NOMO-1 treated with DMSO at 0.1 percent for 48 hours (cell line): Measurements from ENCODE around the gene ADAT3.

Source experiments
- DNase-seq: peaks from one replicate; lab custom pipeline; 2025; ENCODE audit not compliant: unreplicated experiment; lab: John Stamatoyannopoulos, UW

Gene ADAT3

DNA sequence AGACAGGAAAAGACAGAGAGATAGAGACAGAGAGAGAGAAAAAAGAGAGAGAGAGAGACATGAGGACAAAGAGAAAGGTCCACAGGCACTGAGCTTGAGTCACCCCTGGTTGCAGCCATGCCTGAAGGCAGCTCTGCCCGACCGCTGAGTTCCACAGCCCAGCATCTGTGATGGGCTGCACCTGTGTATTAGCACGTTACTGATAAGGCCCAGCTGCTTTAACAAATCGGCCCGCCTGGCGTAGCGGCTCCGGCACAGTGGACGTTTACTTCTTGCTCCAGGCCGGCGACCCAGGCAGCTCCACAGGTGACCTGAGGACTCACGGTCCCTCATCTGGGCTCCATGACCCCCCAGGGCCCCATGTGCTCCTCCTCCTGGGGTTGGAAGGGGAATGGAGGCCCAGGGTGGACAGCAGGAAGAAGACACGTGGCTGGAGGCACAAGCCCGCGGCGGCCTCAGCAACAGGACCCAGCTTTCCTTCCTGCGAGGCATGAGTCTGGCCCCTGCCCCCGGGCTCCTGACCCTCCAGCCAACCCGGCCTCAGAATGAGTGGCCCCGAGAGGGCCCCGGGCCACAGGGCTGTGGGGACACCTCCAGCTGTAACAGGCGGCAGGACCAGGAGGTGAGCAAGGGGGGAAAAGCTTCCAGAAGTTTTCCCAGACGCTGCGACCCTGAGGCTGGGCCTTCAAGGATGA lies 31.9 kb downstream of the ADAT3 start:
- DNase-seq: no peak

DNA sequence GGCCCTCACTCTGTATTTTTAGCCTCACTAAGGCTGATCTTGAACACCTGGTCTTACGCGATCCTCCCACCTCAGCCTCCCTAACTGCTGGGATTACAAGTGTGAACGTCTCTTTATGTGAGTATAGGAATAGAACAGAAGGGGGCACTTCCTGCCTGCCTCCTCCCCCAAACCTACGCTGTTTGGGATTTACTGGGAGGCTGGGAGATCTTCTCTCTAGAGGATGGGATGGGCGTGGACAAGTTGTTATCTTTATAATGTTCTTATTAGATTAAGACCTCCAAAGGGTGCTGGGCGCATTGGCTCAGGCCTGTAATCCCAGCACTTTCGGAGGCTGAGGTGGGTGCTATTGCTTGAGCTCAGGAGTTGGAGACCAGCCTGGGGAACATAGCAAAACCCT lies 32.9 kb downstream of the ADAT3 start:
- no peak for DNase-seq

DNA sequence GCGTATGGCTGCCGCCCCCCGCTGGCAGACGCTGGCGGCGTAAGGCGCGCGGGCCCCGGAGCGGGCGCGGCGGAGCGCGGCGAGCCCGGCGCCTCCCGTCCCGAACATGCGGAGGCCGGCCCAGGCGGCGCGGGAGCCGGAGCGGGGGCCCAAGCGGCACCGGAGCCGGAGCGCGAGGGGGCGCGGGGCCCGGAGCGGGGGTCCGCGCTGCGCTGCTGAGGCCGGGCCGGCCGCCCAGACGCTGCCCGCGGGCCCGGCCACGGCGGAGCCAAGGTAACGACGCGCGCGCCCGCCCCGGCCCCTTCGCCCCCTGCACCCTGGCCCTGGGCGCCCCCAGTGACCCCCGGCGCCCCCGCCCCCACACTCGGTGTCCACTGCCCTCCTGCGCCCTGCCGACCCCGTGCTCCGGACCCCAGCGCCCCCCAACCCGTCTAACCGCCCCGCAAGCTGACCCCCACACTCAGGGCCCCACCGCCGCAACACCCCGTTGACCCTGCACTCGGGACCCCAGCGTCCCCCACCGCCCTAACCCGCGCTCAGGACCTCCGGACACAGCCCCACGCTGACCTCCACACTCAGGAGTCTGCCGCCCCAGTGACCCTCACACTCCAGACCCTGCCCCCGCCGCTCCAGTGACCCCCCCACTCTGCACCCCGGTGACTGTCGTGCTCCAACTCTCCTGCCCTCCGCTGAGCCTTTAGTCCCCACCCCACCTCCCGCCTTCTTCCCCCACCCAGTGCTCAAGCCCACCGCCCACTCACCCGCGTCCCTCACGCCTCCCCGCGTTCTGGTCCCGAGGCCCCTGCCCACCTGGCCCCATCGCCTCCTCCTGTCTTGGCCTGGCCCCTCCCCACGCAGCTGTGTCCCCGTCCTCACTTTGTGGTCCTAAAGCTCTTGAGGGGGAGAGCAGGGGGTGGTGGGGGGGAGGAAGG lies 36.2 kb downstream of the ADAT3 start, which contains the start of gene CSNK1G2:
Gene CSNK1G2, plus strand, starts transcription at position 27 of the 932 bp plus-strand sequence. CDS start 28,601 bp downstream, outside the sequence.
- DNase-seq: no peak

DNA sequence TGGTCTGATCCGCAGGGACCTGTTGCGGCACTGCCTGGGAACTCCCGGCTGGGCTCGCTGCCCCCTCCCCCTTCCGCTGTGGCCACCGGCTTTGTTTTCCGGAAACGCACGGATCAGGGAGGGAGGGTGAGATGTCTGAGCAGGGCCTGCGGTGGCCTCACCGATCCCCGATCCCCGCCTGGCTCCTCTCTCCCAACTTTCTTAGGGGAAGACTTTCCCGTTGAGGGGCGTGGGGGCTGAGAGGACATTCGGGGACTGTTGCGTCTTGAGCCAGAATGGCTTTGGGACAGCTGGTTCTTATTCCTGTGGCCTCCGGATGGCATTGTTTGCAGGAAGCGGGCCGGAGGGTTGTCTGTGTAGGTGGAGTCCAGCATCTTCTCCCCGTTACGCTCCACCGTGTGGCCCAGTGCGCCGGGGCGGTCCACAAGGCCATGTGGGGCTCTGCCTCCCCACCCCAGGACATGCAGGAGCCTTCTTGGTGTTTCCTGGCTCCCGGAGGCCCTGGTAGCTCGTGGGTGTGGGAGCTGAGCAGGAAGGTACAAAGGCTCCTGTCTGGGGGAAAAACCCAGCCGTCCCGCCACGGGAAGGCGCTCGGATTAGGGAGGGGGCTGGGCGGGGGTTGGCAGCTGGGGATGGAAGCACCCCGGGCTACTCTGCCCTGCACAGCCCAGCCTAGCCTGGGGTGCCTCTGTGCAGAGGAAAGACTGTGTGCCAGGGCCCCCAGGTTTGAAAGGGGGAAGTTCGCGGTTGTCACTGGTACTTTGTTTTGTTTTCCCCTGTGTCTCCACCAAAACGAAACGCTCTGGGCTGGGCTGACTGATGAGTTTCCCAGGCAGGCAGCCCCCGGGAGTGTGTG lies 37.1 kb downstream of the ADAT3 start:
- DNase-seq: peak; percentile 61

DNA sequence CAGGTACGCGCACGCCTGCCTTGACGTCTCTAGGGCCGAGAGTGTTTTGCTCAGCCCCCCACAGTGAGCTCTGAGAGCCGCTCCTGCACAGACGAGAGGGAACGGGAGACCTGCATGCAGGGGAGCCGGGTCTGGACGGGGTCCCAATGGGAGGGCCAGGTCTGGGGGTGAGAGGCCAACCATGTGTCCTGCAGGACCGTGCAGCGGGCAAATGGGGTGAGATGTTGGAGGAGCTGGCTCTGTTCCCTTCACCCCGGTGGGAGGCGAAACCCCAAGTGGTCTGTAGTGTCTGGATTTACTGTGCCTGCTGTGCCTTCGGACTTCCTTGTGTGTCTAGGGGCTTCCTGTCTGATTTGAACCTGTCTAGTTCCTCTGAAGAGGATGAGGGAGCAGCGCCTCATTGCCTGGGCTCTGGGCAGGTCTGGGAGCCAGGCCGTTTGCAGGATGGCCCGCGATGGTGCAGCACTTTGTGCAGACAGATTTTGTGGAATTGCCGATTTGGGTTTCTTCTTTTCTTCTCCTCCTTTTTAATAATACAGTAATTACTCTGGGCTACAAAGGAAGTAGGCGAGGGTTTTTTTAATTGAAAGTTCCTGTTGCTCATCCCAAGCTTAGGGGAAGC lies 37.8 kb downstream of the ADAT3 start:
- DNase-seq: peak; percentile 17

DNA sequence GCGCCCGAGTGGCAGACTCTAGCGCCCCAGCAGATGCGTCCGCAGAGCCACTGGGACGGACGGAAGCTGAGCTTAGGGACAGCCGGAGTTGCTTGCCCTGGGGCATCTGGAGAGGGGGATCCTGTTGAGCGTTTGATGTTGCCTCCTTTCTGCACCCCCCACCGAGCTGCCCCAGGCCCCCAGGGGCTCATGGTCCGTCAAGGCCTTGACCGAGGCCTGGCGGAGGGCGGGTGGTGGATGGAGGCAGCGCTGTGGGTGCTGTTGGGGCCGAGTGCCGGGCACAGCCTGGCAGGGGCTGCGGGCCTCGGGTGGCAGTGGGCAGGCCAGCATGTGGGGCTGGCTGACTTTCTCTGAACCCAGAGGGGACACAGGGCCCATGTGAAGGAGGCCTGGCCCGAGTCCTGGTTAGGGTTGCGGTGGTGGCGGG lies 38.5 kb downstream of the ADAT3 start:
- DNase-seq: no peak

DNA sequence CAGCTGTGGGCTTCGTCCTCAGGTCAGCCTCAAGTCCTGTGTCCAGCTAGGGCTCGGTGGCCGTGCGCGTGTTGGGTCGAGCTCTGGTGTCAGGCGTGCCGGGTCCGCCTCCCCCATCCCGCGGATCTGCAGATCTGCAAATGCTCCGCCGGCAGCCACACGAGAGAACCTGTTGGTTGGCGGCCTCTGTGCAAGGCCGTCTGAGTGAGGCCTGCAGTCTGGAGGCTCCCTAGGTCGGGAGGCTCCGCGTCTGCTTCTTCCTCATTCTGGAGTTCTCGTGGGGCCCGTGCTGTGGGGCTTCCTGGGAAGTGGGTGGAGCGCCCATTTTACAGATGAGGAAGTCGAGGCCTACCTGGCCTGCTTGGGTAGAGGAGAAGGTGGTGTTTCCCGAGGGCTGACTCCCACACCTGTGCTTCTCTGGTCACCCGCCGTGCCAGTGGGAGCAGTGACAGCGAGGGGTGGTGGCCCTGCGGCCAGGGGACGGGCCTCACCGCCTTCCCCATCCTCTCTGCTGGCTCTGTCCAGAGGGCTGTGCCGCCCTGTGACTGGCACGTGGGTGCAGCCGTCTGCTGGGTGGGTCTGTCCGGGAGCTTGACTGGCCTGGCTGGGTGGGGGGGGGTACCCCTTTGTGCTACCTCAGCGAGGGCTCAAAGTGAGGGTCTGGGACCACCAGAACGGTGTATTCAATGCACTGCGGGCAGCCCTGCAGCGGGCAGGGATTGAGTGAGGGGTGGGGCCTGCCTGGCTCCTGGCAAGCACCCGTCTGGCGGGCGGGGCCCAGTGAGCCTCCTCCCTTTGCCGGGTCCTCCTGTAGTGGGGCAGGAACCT lies 39.1 kb downstream of the ADAT3 start:
- peak; percentile 7 for DNase-seq

DNA sequence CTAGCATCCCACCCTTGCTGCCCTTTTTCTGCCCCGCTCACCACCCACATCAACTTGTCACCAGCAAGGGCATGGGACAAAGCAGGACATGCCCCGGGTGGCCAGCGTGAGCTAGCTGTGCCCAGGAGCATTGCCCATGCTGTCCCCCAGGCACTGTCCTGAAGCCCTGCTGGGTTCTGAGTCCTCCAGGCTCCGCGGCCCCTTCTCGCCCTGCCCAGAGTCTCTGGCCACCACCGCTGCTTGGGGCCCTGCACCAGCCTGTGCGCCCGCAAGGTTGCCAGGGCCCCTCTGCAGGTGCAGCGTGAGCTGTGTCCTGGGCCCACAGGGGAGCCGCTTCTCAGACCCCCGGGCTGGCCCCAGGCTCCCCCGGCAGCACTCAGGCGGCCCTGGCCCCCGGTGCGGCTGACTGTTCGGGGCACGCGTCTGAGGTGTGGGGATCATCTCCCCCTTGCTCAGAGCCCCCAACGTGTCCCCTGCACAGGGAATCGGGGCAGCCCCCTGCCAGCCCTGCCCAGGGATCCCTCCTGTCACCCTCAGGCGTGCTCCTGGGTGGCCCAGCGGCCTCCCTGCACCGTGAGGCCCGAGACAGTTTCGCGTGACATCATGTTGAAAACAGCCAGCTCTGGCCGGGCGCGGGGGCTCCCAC lies 39.8 kb downstream of the ADAT3 start:
- DNase-seq: no peak

DNA sequence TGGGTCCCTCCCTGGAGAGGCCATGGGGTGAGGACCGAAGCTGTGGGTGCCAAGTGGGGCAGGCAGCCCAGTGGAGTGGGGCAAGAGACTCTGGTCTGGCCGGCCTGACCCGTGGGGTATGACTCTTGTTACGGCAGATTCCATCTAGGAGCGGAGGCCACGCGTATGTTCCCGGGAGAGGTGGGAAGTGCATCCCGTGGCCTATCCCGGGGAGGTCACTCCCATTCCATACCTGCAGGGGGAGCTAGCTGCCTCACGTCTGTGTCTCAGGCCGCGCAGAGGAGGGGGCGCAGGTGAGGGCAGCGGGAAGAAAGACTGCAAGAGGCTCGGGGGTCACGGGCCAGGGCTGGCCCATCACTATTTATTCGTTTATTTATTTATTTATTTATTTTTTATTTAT lies 40.7 kb downstream of the ADAT3 start:
- no peak for DNase-seq

DNA sequence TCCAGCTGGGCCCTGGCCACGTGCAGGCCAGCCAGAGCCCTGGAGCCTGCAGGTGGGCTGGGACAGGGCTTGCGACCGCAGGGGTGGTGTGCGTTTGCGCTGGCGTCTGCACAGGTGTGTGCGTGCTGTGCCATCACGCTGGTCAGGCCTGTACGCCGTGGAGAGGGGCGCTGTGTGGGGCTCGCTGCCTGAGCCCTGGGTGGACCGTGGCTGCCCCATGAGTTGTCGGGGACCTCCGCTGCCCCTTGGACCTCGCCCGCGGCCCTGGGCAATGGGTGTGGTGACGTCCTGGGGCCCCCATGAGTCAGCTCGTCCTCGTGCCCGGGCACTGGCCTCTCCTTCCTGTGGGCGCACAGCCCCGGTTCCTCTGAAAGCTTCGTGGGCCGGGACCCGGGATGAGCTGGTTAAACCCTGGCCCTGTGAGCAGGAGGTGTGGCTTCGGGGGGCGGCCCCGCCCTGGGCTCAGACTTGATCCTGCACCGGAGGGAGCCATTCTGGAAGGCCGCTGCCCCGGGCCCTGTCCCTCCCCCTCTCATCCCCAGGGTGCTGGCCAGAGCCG lies 42.5 kb downstream of the ADAT3 start:
- DNase-seq: no peak

DNA sequence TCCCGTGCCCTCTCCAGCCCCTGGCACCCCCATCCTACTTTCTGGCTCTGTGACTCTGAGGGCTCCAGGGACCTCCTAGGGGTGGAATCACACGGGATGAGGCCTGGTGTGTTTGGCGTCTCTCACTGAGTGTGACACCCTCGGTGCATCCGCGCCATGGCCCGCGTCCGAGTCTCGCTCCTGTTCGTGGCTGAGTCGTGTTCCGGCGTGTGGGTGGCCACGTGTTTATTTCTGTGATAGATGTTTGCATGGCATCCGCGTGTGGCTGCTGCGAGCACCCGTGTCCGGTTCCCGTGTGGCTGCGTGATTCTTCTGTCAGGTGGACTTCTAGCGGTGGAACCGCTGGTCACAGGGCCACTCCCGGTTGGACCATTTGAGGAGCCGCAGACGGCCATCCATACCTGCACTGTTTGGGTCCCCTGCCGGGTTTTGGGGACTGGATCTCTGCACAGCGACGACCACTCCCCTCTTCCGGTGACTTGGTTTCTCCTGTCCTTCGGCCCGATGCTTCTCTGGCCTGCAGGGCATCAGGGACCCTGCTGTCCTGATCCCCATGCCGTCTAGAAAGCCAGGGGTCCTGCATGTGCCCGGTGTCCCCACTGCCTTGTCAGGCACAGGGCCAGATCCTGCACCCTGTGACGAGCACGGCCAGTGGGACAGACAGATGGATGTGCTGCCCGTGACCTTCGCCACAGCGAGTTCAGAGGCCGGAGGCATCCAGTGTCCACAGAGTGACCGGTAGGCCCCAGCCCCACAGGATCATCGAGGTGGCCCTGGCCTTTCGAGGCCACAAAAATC lies 44.3 kb downstream of the ADAT3 start:
- no peak for DNase-seq

DNA sequence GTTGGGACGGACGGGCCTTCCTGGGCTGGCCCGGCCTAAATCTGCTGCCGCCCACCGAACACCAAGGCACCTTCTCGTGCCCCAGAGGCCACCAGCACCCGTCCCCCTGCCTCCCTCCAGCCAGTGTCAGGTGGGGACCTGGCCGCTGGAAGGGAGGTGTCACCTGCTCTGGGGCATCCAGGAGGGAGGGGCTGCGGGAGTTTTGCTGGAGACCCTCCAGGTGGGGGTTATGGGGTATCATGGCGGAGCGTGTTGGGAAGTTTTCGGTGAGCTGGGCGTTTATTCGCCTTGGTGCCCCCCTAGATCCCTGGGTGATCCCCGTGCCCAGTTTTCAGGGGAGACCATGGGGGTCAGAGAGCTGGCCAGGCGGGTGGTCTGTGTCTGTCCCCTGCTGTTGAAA lies 45.4 kb downstream of the ADAT3 start:
- no peak for DNase-seq

DNA sequence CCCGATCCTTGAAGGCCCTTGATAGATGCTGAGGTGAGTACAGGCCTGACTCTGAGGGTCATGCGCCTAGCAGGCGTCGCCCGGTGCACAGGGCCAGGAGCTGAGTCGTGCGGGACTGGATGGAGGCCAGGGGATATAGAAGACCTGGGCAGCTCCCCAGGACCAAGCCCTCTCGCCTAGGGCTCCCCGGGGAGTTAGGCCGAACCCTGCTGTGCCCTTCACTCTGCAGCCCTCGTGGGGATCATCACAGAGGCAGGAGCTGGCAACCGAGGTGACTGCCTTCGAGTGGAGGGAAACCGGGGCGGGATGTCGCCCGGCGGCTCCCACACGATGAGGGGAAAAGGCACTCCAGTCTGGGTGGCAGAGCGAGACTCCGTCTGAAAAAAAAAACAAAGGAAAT lies 47.4 kb downstream of the ADAT3 start:
- DNase-seq: no peak

DNA sequence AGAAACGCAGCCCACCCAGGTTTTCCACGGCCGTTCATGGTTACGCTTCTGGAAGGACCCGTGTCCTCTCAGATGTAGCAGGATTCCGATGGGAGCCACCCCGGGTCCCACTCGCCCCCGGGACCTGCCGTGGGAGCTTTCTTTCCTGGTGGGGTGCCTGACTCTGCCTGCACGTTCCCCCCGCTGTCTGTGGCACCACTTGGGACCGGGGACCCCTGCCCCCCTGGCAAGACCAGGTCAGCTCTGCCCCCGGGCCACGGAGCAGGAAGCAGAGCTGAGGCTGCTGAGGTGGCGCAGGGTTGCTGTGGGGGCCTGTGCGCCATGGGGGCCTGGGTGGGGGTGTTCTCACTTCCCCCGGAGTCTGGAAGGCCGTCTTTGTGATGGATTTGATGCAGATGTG lies 47.8 kb downstream of the ADAT3 start:
- DNase-seq: no peak

DNA sequence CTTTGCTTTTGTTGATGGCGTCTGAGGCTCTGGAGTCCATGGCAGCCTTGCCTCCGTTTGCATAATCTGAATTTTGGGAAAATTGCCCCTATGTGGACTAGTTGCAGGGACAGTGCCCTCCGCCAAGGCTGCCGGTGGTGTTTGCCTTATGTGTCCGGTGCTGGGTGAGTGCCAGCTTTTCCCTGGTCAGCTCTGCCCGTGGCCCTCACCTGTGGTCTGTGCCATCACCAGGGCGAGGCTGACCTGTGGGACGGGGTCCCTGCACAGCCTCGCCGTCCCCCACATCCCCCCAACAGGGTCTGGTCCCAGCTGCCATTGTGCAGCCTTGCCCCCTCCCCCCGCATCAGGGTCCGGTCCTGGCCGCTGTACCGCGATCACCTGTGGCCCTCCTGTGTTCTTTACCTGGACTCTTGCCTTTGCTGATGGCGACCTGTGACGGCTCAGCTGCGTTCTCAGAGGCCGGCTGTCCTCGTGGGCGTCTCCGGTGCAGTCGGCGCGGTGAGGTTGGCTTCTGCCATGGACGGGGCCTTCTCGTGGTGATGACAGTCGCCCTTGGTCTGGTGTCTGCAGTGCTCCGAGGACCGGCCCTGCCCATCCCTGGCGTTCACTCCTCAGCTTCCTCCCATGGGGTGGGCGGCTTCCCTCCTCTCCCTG lies 48.4 kb downstream of the ADAT3 start:
- no peak for DNase-seq

DNA sequence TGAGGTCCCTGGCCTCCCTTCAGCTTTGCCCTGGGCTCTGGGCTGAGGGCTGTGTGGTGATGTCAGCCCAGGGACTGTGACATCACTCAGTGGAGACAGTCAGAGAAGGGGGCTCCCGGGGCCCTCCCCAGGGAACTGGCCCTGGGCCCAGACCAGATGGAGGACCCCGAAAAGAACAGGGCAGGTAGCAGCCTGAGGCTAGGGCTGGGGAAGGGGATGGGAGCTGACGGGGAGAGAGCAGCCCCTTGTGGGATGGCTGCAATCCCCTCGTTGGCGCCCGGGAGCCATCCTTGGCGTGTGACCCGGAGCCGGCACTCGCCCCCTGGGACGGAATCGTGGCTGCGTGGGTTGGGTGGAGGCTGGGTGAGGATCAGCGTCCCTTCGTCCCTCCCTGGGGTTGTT lies 49.3 kb downstream of the ADAT3 start:
- no peak for DNase-seq

DNA sequence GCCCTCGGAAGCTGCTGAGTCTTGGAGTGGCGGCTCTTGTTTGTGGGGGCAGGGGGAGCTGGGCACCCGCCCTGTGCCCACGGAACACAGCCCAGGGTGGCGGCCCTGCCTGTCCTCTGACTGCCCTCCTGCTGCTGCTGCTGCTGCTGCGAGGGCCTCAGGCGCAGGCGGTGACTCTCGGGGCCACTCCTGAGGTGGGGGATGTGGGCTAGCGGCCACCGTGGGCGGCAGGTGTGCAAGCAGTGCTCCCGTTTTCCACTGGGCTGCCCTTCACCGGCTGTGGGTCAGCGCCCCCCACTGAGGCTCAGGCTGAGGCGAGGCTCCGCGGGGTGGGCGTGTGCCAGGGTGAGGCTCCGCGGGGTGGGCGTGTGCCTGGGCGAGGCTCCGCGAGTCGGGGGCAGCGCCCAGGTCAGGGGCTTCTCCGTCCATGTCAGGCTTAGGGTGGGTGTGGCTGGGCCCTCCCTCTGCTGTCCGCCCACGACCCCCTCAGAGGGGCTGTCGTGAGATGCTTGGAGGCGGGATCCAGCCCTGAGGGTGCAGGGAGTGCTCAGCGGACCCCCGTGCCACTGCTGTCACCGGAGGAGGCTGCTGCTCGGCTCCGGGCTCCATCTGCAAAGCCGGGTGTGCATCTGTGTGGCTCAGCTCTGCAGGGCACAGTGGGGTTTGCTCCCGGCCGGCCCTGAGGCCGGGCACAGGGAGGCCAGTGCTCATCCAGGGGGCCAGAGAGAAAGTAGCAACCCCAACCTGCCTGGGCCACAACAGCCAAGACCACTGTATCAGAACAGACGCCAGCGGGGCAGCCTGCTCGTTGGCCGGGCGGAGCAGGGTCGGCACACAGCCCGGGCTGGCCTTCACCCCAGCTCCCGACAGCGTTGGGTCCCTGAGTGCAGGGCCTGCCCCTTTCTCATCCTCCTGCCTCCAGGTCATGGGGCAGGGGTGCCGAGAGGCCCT lies 50.2 kb downstream of the ADAT3 start:
- DNase-seq: no peak
